ENCODE measurements around the gene ETV1. TPM values are rescaled to one million over a fixed set of nuclear protein-coding genes. Genes with fewer than 3 reads are reported as not detected.

The ETV1 gene
- total RNA-seq, 2 experiments from 2014 or later: 0.44 to 0.45 TPM

DNA sequence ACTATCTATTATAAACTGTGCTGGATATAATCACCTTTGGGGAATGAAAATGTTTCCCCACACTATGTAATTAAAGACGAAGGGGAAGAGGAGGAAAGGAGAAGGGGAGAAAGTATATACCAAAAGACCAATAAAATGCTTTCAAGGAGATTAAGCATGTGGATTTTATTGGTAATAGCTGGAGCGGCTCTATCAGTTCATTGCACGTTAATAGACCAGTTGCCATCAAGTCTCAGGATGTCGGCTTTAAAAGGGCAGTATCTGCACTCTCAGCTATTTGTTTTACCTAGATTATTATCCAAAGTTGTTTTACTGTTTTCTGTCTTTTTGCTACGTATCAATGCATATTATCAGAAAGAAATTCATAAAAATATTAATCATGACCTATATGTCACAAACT, 9.0 kb downstream of the ETV1 start:
- Mint-ChIP-seq H3K4me1 (no peaks in the 10 kb centered on the region), H3K9me3 (peaks cover 1% of the 10 kb centered on the region), H3K27ac (no peak overlapping the region), H3K36me3 (no peaks in the 10 kb centered on the region), H3K27me3 (peaks cover 5% of the 10 kb centered on the region), H3K4me3 (no peak overlapping the region)
- no peak for DNase-seq
- no peak for ATAC-seq (ENCODE audit: low read depth)
- POLR2A ChIA-PET: no interaction called here

DNA sequence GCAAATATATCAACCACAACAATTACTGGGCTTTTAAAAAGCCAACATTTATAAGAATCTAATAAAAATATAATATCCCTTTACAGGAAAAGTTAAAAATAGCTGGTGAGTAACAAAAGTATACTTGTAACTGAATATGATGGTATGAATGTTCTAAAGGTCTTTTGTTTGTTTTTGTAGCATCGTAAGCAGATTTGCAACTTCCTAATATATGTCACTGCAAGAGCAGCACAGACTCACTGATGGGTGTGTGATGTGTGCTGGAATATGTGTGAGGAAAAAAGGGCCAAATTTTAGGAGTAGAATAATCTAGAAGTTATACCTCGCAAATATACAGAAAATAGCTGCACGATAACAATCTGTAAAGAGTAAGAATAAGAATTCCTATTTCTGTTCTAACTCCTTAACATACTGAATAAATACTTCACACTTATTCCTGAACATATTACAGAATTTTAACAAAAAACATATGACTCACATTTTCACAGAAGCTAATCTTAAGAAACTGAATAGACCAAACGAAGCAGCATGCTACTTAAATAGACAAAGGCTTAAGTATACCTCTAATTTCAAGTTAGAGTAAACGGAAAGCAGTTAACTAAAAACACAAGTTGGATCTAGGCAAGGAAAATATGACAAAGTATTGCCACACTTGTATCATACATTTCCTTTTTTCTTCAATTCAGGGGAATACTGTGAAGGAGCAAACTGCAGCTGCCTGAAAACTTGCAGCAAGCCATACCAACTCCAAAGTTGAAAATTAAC, 9.6 kb downstream of the ETV1 start:
- Mint-ChIP-seq H3K9me3 (peaks cover 1% of the 10 kb centered on the region), H3K4me3 (no peak overlapping the region), H3K36me3 (no peaks in the 10 kb centered on the region), H3K4me1 (no peaks in the 10 kb centered on the region), H3K27me3 (peaks cover 5% of the 10 kb centered on the region), H3K27ac (no peak overlapping the region)
- POLR2A ChIA-PET: no interaction called here
- DNase-seq (no peak), ATAC-seq (ENCODE audit: low read depth) (no peak)

DNA sequence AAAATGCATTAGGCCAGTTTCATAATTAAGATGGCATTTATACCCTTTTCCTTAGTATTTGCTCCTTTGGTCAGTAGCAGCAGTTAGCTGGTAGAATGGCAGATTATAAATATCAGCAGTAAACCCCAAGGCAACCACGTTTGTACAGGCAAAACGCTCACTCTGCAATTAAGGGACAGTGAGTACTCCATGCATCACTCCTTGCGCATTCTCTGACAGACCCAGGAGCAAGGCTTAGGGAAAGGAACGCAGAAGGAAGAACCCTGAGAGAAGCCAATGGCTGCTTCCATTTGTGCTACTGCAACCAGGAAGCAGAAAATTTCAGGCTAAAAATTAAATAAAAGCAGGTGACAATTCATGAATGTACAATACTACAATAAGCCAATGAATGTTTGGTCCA, 12.9 kb downstream of the ETV1 start:
- Mint-ChIP-seq H3K4me1 (no peaks in the 10 kb centered on the region), H3K9me3 (peaks cover 1% of the 10 kb centered on the region), H3K36me3 (no peaks in the 10 kb centered on the region), H3K27ac (no peak overlapping the region), H3K27me3 (no peaks in the 10 kb centered on the region), H3K4me3 (no peak overlapping the region)
- POLR2A ChIA-PET: no interaction called here
- ATAC-seq (ENCODE audit: low read depth): no peak
- DNase-seq: no peak

DNA sequence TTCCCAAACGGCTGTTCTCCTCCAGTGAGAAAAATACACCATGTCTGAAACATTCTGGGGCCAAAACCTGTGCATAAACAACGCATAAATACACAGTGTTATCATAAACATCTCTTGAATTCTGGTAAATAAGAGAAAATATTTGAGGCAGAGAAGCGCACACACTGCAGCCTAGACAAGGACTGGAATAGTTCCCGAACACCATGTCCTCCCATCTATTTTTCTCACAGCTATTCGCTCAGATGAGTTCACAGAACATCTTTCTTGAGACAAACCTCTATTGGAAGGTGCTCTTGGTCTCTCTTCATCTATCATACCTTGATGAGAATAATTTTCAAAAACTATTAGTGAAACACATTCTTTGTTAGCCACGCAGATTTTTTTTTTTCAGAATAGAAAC, 24.4 kb downstream of the ETV1 start:
- no peak overlapping the region for H3K4me3 Mint-ChIP-seq
- H3K27ac Mint-ChIP-seq: no peak overlapping the region
- no peak for DNase-seq
- H3K27me3 Mint-ChIP-seq: no peaks in the 10 kb centered on the region
- no peak for ATAC-seq (ENCODE audit: low read depth)
- POLR2A ChIA-PET: no interaction called here
- H3K36me3 Mint-ChIP-seq: no peaks in the 10 kb centered on the region
- H3K4me1 Mint-ChIP-seq: no peaks in the 10 kb centered on the region
- no peaks in the 10 kb centered on the region for H3K9me3 Mint-ChIP-seq

DNA sequence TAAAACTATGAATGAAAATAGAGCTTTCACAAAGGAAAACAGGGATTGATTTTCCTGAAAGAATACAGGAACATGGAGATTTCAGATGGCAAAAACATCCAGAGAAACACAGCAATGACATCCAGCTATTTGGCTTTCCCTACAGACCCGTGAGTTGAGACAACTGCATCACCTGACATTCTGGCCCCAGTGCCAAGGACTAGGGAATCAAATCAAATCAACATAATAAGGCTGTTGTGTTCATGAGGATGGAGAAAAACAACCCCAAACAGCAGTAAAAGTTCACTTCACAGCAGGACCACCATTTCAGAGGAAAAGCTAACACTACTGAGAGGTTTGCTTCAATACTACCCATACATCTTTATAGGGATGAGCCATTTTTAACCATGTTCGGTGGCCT, 25.5 kb downstream of the ETV1 start:
- POLR2A ChIA-PET: no interaction called here
- no peaks in the 10 kb centered on the region for H3K4me1 Mint-ChIP-seq
- no peak overlapping the region for H3K27ac Mint-ChIP-seq
- DNase-seq (no peak), ATAC-seq (ENCODE audit: low read depth) (no peak)
- no peaks in the 10 kb centered on the region for H3K9me3 Mint-ChIP-seq
- H3K36me3 Mint-ChIP-seq: no peaks in the 10 kb centered on the region
- no peaks in the 10 kb centered on the region for H3K27me3 Mint-ChIP-seq
- no peak overlapping the region for H3K4me3 Mint-ChIP-seq

DNA sequence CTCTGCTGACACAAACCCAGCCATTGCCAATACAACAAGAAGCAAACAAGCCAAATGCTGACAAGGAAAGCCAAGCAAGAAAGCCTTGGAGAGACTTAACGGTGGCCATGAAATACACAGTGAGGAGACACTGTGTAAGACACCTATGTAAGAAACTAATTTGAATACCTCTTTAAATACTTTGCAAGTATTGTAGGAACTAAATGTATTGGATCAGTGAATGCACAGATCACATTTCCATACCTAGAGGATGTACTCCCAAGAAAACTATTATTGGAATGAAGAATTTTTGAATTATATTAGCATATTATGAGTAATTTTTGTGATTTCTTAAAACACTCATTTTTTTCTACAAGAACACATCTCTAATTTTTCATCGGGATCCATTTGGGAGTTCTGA, 34.0 kb downstream of the ETV1 start:
- Mint-ChIP-seq H3K36me3 (no peaks in the 10 kb centered on the region), H3K27me3 (no peaks in the 10 kb centered on the region), H3K27ac (no peak overlapping the region)

DNA sequence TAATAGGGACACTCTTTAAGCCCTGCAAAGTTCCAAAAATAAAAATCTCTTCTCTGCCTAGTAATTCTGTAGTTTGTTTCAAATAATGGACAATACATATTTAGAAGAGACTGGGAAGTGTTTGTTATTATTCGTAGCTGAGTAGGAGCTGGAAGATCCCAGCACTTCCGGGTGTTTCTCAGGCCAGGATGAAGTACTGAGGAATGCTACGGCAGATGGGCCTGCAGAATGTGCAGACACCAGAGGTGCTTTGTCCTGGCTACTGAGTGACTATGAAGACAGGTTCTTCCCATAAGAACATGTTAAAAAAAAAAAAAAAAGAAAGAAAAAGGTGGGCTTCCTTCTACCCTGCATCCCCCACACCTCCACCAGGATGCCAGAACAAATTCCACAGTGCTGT, 36.1 kb downstream of the ETV1 start:
- Mint-ChIP-seq H3K27me3 (no peaks in the 10 kb centered on the region), H3K9me3 (no peaks in the 10 kb centered on the region), H3K4me3 (no peak overlapping the region), H3K36me3 (no peaks in the 10 kb centered on the region), H3K4me1 (no peaks in the 10 kb centered on the region), H3K27ac (no peak overlapping the region)
- ATAC-seq (ENCODE audit: low read depth): no peak
- POLR2A ChIA-PET: no interaction called here
- DNase-seq: no peak

More for the DNA sequence above, 34.0 kb downstream of the ETV1 start:
- H3K9me3 Mint-ChIP-seq: no peaks in the 10 kb centered on the region
- POLR2A ChIA-PET: no interaction called here
- ATAC-seq (ENCODE audit: low read depth) (no peak), DNase-seq (no peak)
- no peaks in the 10 kb centered on the region for H3K4me1 Mint-ChIP-seq
- no peak overlapping the region for H3K4me3 Mint-ChIP-seq

DNA sequence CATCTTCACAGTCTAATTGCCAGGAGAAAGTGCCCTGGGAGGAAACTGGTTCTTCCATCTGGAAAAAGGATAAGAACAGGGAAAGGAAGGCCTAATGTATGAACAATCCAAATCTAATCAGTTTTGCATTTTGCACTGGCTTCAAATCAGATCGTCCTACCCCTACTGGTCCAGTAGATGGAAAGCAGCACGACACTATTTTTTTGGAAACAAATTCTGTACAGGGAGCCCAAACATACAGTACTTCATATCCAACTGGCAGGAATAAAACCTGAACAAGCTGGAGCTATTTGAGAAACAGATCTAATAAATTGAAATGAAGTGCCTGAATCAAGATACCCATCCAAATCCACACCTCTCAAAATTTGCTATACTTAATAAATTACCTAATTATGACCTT, 36.5 kb downstream of the ETV1 start:
- no peaks in the 10 kb centered on the region for H3K36me3 Mint-ChIP-seq
- no peaks in the 10 kb centered on the region for H3K27me3 Mint-ChIP-seq
- ATAC-seq (ENCODE audit: low read depth): no peak
- no peak overlapping the region for H3K27ac Mint-ChIP-seq
- H3K4me3 Mint-ChIP-seq: no peak overlapping the region
- H3K4me1 Mint-ChIP-seq: no peaks in the 10 kb centered on the region
- no peak for DNase-seq
- POLR2A ChIA-PET: no interaction called here
- no peaks in the 10 kb centered on the region for H3K9me3 Mint-ChIP-seq

DNA sequence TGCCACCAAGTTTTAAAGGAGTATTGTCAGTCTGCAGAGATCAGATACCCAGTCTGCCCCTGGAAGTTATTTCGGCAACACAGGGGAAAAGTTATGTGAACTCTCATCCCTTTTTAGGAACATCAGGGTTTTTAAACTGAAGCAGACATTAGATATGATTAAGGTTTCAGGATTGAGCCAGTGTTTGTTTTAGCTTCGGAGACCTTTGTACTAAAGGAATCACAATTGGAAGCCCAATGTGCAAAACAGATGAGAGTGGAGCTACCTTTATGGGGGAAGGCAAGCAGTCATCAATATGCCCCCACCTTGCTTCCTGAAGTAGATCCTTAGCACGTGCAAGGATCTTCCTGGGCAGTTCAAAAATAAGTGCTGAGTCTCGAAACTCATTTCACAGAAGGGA, 39.5 kb downstream of the ETV1 start:
- POLR2A ChIA-PET: no interaction called here
- Mint-ChIP-seq H3K36me3 (no peaks in the 10 kb centered on the region), H3K4me1 (no peaks in the 10 kb centered on the region), H3K4me3 (no peak overlapping the region), H3K9me3 (no peaks in the 10 kb centered on the region), H3K27ac (no peak overlapping the region), H3K27me3 (no peaks in the 10 kb centered on the region)
- DNase-seq (no peak), ATAC-seq (ENCODE audit: low read depth) (no peak)

DNA sequence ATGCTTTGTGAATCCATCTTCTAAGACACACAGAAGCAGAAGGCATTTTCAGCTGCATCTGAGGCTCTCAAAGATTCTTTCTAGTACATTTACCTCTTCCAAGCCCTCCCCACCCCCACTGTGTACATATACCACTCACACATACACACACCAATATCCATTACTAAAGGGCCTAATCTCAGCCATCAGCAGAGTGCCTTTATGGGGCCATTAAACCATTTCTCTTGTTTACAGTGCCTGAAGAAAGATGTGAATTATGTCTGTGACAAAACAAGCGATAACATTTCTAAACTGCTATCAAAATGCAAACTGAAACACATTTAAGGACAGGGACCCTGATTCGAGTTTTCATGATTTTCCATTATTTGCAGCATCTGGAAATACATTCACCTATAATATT, 40.0 kb downstream of the ETV1 start:
- no peak overlapping the region for H3K4me3 Mint-ChIP-seq
- no peak for DNase-seq
- H3K9me3 Mint-ChIP-seq: no peaks in the 10 kb centered on the region
- POLR2A ChIA-PET: no interaction called here
- H3K27me3 Mint-ChIP-seq: no peaks in the 10 kb centered on the region
- H3K4me1 Mint-ChIP-seq: no peaks in the 10 kb centered on the region
- ATAC-seq (ENCODE audit: low read depth): no peak
- no peak overlapping the region for H3K27ac Mint-ChIP-seq
- no peaks in the 10 kb centered on the region for H3K36me3 Mint-ChIP-seq

DNA sequence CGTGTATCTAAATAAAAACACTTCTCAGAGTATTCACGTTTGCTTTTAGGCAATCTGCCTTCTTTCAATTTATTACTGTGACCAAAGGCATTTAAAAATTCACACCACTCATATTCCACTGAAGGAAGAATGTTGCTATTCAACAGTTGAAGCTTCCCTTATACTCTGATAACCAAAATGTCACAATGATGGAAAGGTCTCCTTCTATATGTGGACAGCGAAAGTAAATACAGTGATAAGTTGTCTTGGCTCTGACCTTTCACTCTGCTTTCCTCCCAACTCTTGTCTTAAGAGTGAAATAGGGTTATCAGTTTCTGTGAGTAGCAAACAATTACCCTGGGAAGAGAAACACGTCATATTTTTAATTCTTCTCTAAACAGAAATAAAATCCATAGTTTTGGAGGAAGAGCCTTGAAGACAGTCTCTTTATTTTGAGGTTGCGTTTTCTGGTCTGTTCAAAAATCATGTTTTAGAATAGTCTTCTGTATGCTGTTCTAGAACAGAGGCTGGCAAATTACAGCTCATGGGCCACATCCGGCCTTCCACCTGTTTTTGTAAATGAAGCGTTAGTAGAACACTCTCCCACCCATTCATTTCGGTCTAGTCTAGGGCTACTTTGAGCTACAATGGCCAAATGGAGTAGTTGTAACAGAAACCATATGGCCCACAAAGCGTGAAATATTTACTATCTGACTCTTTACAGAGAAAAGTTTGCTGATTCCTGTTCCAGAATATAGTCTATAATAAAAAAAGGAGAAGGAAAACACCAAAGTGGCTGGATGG, 41.3 kb downstream of the ETV1 start:
- DNase-seq: no peak
- POLR2A ChIA-PET: no interaction called here
- Mint-ChIP-seq H3K36me3 (no peaks in the 10 kb centered on the region), H3K9me3 (no peaks in the 10 kb centered on the region), H3K4me1 (no peaks in the 10 kb centered on the region), H3K4me3 (no peak overlapping the region), H3K27ac (no peak overlapping the region), H3K27me3 (no peaks in the 10 kb centered on the region)
- no peak for ATAC-seq (ENCODE audit: low read depth)

DNA sequence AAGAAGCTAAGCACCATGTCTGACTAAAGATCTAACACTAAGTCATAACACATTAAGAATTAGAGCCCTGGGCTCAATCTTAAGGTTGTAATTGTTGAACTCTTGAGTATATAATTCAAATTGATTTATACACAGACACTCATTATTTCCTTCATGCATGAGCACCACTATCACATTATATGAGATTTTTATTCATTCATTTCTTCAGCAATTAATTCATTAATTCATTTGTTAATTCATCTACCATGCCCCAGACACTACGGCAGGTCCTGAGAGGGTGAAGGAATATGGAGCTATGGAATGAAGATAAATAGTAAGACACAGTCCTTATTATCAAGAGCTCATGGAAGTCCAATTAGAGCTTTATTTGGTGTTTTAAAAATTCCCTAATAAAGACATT, 41.9 kb downstream of the ETV1 start:
- no peak for ATAC-seq (ENCODE audit: low read depth)
- no peaks in the 10 kb centered on the region for H3K36me3 Mint-ChIP-seq
- no peaks in the 10 kb centered on the region for H3K4me1 Mint-ChIP-seq
- H3K27me3 Mint-ChIP-seq: no peaks in the 10 kb centered on the region
- POLR2A ChIA-PET: no interaction called here
- no peak overlapping the region for H3K4me3 Mint-ChIP-seq
- H3K9me3 Mint-ChIP-seq: no peaks in the 10 kb centered on the region
- DNase-seq: no peak
- H3K27ac Mint-ChIP-seq: no peak overlapping the region

DNA sequence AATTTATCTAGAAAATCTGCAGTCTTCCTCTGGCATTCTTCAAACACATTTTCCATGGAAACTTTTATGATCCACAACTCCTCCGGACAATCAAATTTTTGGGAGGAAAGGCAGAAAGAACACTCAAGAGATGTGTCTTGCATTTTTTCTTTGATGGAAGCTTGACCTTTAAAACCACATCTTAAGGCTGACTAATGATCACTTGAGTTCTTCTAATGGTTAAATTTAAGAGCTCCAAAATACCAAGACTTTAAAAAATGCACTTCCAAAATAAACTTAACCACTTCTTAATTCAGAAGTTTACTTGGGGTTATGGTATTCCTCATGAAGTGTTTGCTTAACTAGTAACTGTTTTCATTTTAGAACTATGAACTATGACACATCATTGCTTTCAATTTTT, 43.3 kb downstream of the ETV1 start:
- H3K27me3 Mint-ChIP-seq: no peaks in the 10 kb centered on the region
- H3K27ac Mint-ChIP-seq: no peak overlapping the region
- no peak overlapping the region for H3K4me3 Mint-ChIP-seq
- H3K36me3 Mint-ChIP-seq: no peaks in the 10 kb centered on the region
- no peaks in the 10 kb centered on the region for H3K4me1 Mint-ChIP-seq
- no peaks in the 10 kb centered on the region for H3K9me3 Mint-ChIP-seq
- no peak for ATAC-seq (ENCODE audit: low read depth)
- POLR2A ChIA-PET: no interaction called here
- no peak for DNase-seq

DNA sequence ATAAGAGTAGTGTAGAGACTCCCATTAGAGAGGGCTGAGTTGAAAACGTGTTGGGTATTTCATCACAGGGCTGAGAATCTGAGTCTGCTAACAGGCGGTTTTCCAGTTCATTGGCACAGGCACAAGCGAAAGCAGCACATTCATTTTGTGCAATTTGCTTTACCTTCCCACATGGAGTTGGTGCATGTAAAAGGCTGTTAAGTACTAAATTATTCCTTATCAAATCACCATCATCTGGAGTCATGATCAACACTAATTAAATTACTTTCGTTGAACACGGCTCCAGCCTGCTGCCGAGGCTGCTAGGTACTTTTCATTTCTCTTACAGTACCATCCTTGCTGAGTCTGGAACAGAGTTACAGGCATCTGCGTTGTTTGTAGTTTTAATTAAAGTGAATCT, 43.8 kb downstream of the ETV1 start:
- Mint-ChIP-seq H3K4me1 (no peaks in the 10 kb centered on the region), H3K9me3 (no peaks in the 10 kb centered on the region), H3K4me3 (no peak overlapping the region), H3K27ac (no peak overlapping the region), H3K36me3 (no peaks in the 10 kb centered on the region), H3K27me3 (no peaks in the 10 kb centered on the region)
- no peak for DNase-seq
- ATAC-seq (ENCODE audit: low read depth): no peak
- POLR2A ChIA-PET: no interaction called here

Data from activated naive CD8-positive, alpha-beta T cell treated with anti-CD3 and anti-CD28 coated beads, Interleukin-2, amount 10 ng/mL, durations not matched to agents 7 days and 5 days (primary cell).